HPDE6-E6E7 (cell line): ENCODE results near the gene CA5A.
"Not testable (repeated sequence)": the region's sequence is repeated elsewhere in the genome, so short reads cannot be mapped to it uniquely, and the experiment has no call there.

Experiments used
- DNase-seq: peaks from one replicate; pipeline ENCODE4 v3.0.0; 2011; ENCODE audit warnings: missing footprints; ENCODE audit errors: extremely low spot score

CA5A gene

DNA sequence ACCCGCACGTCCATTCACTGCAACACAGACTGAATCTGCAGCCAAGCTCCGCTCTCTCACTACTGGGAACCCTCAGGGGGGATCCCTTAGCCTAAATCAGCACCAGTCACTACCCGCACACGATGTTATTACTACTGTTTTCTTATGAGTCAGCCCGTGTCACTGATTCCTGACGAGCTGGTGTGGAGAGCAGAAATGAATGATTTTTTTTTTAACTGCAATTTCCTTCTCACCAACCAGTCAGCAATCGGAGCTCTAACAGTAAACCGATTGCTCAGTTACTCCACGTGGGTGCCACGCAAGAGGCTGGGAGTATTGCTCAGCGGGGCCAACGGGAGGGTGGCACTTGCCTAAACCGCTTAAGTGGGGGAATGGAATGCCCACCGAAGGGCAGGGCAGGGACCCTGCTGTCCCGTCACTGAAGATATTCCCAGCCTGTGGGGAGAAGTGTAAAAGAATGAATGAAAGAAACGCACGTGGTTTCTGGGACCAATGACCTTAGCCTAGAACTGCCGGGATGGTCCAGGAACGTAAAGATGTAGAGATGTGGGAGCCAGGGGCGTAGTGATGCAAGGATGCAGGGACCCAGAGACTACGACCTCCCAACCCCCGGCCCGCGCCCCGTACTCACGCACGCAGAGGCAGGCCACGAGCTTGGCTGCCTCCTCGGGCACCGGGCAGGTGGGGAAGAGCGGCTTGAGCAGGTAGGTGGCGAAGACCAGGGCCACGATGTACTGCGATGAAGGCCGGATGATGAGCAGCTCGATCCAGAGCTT lies 67.9 kb downstream of the CA5A start:
- DNase-seq, result not testable (repeated sequence)

DNA sequence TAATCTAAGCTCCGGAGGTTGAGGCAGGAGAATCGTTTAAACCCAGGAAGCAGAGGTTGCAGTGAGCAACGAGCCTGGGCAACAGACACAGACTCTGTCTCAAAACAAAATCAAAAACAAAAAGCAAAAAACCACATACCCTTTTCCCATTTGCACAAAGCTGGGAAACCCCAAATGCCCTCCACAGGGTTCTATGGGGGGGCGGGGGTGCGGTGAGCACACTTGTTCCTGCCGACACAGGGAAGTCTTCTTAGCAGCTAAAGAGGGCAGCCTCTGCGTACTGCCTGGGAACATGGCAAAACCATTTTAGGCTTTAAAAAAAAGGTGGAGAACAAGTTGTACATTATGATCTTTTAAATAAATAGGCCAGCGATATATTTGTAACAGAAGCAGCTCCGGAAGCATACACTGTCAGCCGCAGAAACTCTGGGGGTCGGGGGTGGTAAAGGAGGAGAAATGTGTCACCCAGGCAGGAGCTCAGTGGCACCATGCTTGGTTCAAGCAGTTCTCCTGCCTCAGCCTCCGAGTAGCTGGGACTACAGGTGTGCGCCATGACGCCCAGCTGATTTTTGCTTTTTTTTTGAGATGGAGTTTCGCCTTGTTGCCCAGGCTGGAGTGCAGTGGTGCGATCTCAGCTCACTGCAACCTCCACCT lies 70.3 kb downstream of the CA5A start:
- not testable (repeated sequence) for DNase-seq

GRCh38 chr16:87864331-87864989 lies 71.9 kb downstream of the CA5A start:
- no peak for DNase-seq

DNA sequence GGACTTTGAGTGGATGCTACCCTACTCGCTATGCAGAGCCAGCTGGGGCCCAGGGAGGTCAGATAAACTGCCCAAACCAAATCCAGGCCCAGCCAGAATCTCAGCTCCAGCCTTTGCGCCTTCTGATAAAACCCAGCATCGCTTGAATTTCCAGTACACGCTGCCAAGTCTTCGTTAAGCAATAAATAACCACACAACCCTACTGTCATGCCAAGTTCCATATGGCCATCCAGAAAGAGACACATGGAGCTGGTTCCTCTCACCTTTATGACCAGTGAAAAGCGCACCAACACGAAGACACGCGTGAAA lies 73.0 kb downstream of the CA5A start:
- DNase-seq, result not testable (repeated sequence)

DNA sequence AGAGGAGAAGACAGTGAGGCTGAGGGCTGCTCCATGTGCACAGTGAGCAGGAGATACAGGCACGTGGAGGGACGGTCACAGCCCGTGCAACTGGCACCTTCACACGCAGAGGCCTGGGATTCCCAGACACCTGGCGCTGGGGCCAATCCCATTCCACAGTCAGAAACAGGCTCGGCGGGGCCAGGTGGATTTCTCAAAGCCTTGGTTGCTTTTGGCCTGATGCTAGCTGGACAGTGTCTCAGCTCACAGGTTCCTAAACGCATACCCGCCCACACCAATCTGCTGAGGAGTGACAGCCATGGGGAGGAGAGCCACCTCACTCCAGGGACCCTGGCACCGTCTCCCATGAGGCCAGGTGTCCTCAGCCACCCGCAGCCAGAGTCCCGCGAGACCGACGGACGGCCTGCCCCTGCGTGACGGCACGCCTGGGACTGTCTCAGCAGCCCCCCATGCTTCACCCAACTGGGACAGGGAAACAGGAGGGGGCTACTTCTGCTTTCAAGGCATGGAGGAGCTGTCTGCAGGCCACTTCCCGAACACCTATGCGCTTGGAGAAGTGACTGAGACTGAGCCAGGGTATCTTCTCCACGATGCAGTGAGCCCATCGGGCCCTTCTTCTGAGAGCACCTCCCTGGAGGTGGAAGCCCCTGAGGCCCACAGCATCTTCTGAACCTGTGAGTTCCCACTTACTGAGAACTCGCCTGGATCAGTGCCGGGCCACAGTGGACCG lies 73.6 kb downstream of the CA5A start:
- not testable (repeated sequence) for DNase-seq

DNA sequence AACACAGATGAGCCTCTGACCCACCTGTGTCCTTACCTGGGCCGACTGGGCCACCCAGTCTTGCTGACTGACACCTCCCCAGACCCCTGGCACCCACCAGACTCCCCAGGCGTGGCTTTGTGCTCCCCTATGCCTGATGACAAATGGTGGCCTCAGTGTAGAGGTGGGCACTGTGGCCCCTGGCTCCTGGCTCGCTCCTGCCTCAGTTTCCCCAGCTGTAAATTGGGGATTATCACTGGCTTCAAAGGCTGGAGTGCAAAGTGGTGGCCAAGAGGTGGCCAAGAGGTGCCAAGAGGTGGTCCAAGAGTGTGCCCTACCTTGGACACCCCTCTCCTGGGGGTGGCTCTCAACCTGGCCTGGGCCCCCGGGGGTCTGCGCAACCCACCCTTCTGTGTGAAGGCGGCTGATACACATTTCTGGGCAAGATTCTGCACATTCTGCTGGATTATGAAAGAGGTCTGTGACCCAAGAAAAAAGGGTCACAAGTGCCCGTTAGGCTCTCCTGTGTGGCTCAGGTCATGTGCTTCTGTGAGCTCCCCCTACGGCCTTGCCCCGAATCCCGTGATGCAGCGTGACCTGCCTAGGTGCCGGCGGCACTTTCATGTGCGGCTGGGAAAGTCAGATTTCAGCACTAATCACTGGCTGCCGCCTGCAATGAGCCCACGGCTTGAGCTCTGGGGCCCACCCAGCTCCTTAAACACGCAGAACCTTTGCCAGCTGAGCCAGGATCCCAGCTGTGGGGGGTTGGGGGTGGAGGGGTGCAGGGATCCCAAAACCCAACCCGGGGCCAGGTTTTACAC lies 74.8 kb downstream of the CA5A start:
- not testable (repeated sequence) for DNase-seq

- DNase-seq, result no peak
These were observed 75.6 kb downstream of the CA5A start for GRCh38 chr16:87860553-87861299.

- DNase-seq, result not testable (repeated sequence)
These were observed 78.0 kb downstream of the CA5A start for GRCh38 chr16:87858151-87858993.

DNA sequence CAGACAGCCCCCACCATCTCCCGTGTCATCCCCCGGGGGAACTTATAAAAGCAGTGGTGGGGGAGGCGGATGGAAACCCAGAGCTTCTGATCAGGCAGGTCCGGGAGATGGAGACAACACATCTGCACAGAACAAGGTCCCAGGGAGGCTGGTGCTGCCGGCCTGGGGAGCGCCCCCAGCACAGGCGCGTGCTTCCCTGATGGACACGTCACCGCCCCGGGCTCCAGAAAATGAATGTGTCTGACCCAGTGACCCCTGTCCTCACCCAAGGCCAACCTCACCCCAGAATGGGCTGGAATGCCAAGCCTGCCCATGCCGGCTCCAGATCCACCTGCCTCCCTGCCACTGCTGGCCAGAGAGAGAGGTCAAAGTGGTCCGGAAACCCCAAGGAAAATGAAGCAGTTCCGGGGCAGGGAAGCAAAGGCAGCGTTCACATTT lies 79.5 kb downstream of the CA5A start:
- DNase-seq, result no peak

- DNase-seq, result no peak
These were observed 80.2 kb downstream of the CA5A start for GRCh38 chr16:87855852-87856715.

- DNase-seq, result no peak
These were observed 81.2 kb downstream of the CA5A start for GRCh38 chr16:87854907-87855683.

GRCh38 chr16:87854053-87854906 lies 82.0 kb downstream of the CA5A start:
- DNase-seq, result no peak

DNA sequence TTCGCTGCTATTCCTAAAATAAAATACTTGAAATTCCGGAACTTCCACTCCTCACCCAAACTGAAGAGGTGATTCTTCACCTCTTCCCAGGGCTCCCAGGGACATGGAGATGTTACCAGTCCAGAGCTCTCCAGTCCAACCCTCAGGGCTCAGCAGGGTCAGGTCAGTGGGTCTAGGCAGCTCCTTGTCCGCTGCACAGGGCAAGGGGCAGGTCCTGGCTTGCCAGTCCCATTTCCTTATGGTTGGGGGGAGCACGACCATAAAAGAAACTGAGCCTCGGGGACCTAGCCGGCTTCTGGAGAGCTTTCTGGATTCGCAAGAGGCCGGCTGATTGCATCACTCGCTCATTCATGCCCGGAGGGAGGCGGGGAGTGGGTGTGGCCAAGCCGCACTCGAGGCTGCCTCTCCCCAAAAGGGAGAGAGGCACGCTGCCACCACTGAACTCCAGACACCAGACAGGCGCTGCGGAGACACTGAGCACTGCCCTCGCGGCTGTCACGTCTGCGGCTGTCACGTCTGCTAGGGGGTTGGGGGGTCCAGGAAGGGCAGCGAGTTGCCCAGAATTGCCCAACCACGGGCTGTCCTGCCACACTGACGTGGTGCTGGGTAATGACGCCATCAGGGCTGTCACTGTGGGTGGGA lies 82.8 kb downstream of the CA5A start:
- DNase-seq, result peak; percentile 88

GRCh38 chr16:87851601-87852000 lies 84.7 kb downstream of the CA5A start:
- DNase-seq, result no peak

- no peak for DNase-seq
These were observed 85.2 kb downstream of the CA5A start for GRCh38 chr16:87851141-87851587.
